GM12878 (cell line): ENCODE results near the gene SYNCRIP. TPM values are rescaled to one million over a fixed set of nuclear protein-coding genes. Genes with fewer than 3 reads are reported as not detected.
A peak's percentile ranks its signal among the peaks of the same experiment; 100 is the strongest.

ENCODE experiments used
- ATF3 ChIP-seq: IDR thresholded peaks from 2 replicates; pipeline ENCODE4 v1.6.1; 2011; ENCODE audit warnings: low read depth, mild to moderate bottlenecking, low read length, moderate library complexity, borderline replicate concordance; ENCODE audit errors: extremely low read depth
- BRCA1 ChIP-seq: IDR thresholded peaks from 2 replicates; pipeline ENCODE4 v1.6.1; 2011; ENCODE audit warnings: low read depth, low read length, improper control_type of control experiment
- CEBPB ChIP-seq, 2 experiments: fragments of 150-350 bp in 1 of 2; IDR thresholded peaks; 2 replicates each; pipeline ENCODE4 v1.6.1; 2012 to 2014; ENCODE audit warnings: low read depth in 2 of 2, low read length in 2 of 2, borderline replicate concordance in 1 of 2, inconsistent platforms in 1 of 2
- E2F8 ChIP-seq: fragments of 450-650 bp; IDR thresholded peaks from 2 replicates; pipeline ENCODE4 v1.6.1; 2018; ENCODE audit warnings: mild to moderate bottlenecking, low read depth, moderate library complexity; ENCODE audit not compliant: partially characterized antibody
- EZH2 ChIP-seq: IDR thresholded peaks from 2 replicates; pipeline ENCODE4 v1.6.1; 2012; ENCODE audit warnings: low read depth, mild to moderate bottlenecking, control low read depth, inconsistent platforms, low read length, borderline replicate concordance; ENCODE audit not compliant: control insufficient read depth
- FOXK2 ChIP-seq: fragments of 450-650 bp; IDR thresholded peaks from 2 replicates; pipeline ENCODE4 v1.6.1; 2017; ENCODE audit warnings: mild to moderate bottlenecking, moderate library complexity
- GATAD2B ChIP-seq: fragments of 450-650 bp; conservative IDR thresholded peaks from 2 replicates; pipeline ENCODE4 v1.6.1; 2017; ENCODE audit warnings: low read depth, mild to moderate bottlenecking, moderate library complexity
- IRF3 ChIP-seq: fragments of 450-650 bp; IDR thresholded peaks from 2 replicates; pipeline ENCODE4 v1.6.1; 2014; ENCODE audit warnings: mild to moderate bottlenecking
- IRF5 ChIP-seq: fragments of 450-650 bp; IDR thresholded peaks from 2 replicates; pipeline ENCODE4 v1.6.1; 2017; ENCODE audit warnings: borderline replicate concordance
- NFIC ChIP-seq: IDR thresholded peaks from 2 replicates; pipeline ENCODE4 v1.6.1; 2012; ENCODE audit warnings: low read depth, mild to moderate bottlenecking, inconsistent platforms, low read length, moderate library complexity
- POU2F2 ChIP-seq: IDR thresholded peaks from 3 replicates; pipeline ENCODE4 v1.6.1; 2011; ENCODE audit warnings: low read depth, mild to moderate bottlenecking, low read length, borderline replicate concordance
- RBBP5 ChIP-seq: fragments of 200-600 bp; sonication (generic); conservative IDR thresholded peaks from 2 replicates; pipeline ENCODE4 v1.6.1; 2016
- RCOR1 ChIP-seq: conservative IDR thresholded peaks from 2 replicates; pipeline ENCODE4 v1.6.1; 2012; ENCODE audit warnings: low read depth, low read length, improper control_type of control experiment
- SIX5 ChIP-seq: IDR thresholded peaks from 2 replicates; pipeline ENCODE4 v1.6.1; 2011; ENCODE audit warnings: mild to moderate bottlenecking, low read depth, low read length, moderate library complexity; ENCODE audit not compliant: severe bottlenecking
- SMAD1 ChIP-seq: fragments of 450-650 bp; IDR thresholded peaks from 2 replicates; pipeline ENCODE4 v1.6.1; 2018; ENCODE audit warnings: mild to moderate bottlenecking, low read depth; ENCODE audit not compliant: partially characterized antibody
- STAT3 ChIP-seq: IDR thresholded peaks from 2 replicates; pipeline ENCODE4 v1.6.1; 2011; ENCODE audit warnings: low read depth, low read length, improper control_type of control experiment
- USF1 ChIP-seq: IDR thresholded peaks from 2 replicates; pipeline ENCODE4 v1.6.1; 2011; ENCODE audit warnings: borderline replicate concordance, low read depth, mild to moderate bottlenecking, moderate library complexity, mixed read lengths, low read length; ENCODE audit not compliant: insufficient read depth; ENCODE audit errors: extremely low read length
- YBX1 ChIP-seq: fragments of 450-650 bp; IDR thresholded peaks from 2 replicates; pipeline ENCODE4 v1.6.1; 2016; ENCODE audit warnings: antibody characterized with exemption
- ZBTB4 ChIP-seq: fragments of 450-650 bp; formaldehyde crosslinking; IDR thresholded peaks from 2 replicates; pipeline ENCODE4 v1.4.0; 2022; ENCODE audit warnings: mild to moderate bottlenecking, moderate library complexity
- ZNF207 ChIP-seq: fragments of 450-650 bp; IDR thresholded peaks from 2 replicates; pipeline ENCODE4 v1.6.1; 2014; ENCODE audit warnings: antibody characterized with exemption, mild to moderate bottlenecking, borderline replicate concordance
- ZNF622 ChIP-seq: fragments of 450-650 bp; IDR thresholded peaks from 2 replicates; pipeline ENCODE4 v1.6.1; 2017; ENCODE audit warnings: mild to moderate bottlenecking, inconsistent platforms
- polyA plus RNA-seq, 11 experiments: library from polyadenylated mRNA; depleted of rRNA in 4 of 11; unstranded in 6 of 11; stranded (reverse) in 5 of 11; fragments of >200 nt; fragmentation: Nextera tagmentation in 4 of 11; fragmentation: Illumina TruSeq in 1 of 11; extraction: Ambion mirVana in 4 of 11; extraction: Trizol in 1 of 11; gene quantifications; 1 replicate in 1 of 11; 2 replicates in 10 of 11; pipeline versions ENCODE4 v1.2.1 to v1.2.3, GENCODE V29; 2011 to 2016; ENCODE audit warnings: inconsistent platforms in 2 of 11, missing spikeins in 2 of 11, low read depth in 1 of 11
- total RNA-seq, 4 experiments: library from RNA; depleted of rRNA in 3 of 4; stranded (reverse); fragments of >200 nt in 3 of 4; fragmentation: Illumina TruSeq in 1 of 4; extraction: Trizol in 1 of 4; gene quantifications; 2 replicates each; pipeline versions ENCODE4 v1.2.1 to v1.2.3, GENCODE V29; 2013 to 2021

The SYNCRIP gene
- total and polyA plus RNA-seq, 10 of the 15 experiments (the other 5 are each of a cell fraction or from before 2014, with no cell fraction given), result 28.4 to 255 (median 131) TPM

DNA sequence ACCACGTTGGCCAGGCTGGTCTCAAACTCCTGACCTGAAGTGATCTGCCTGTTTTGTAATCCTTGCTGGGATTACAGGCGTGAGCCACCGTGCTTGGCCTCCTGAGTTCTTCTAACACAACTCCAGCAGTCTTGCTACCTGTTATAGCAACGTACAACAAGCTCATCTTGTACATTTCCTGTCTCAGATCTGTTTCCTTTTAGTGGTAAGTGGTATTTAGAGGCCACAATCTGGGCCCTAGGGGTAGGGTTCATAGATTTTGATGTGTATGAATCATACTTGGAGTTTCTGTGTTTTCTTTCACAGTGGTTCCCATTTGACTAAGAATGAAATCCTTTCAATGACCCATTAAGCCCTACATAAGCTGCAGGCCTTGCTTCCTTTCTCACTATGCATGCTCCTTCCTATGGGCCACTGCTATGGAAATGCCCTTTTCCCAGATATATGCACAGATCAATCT lies 27.1 kb upstream of the SYNCRIP start (continued):
- peak in 1 of 2 experiments; percentile 96; a peak in 2 of 4 replicates for TF ChIP-seq CEBPB (IDR thresholded peaks at IDR 0.05; ENCODE audit: borderline replicate concordance in 1 of 2, low read depth in 2 of 2, low read length in 2 of 2)
- no peak for TF ChIP-seq E2F8
- TF ChIP-seq POU2F2, result peak; percentile 52; the same call in 1 of the 3 replicates
- TF ChIP-seq SMAD1, result no peak
- TF ChIP-seq EZH2, result no peak
- TF ChIP-seq ZNF207, result peak; percentile 54; the same call in 1 of the 2 replicates
- TF ChIP-seq YBX1, result no peak
- no peak for TF ChIP-seq ATF3
- peak; percentile 98 for TF ChIP-seq STAT3
- TF ChIP-seq NFIC, result peak; percentile 96
- TF ChIP-seq RCOR1, result 0 out of 2 replicates have a peak, but pooled peaks have one; percentile 73
- TF ChIP-seq IRF3, result no peak
- peak; percentile 85 for TF ChIP-seq GATAD2B
- TF ChIP-seq SIX5, result no peak
- TF ChIP-seq FOXK2, result no peak
- no peak for TF ChIP-seq IRF5
- TF ChIP-seq USF1, result no peak
- no peak for TF ChIP-seq ZNF622
- no peak for TF ChIP-seq BRCA1
- no peak for TF ChIP-seq RBBP5
- TF ChIP-seq ZBTB4 (CRISPR knock-in tag), result no peak
